ENCODE results near the gene WSB2. TPM values are rescaled to one million over a fixed set of nuclear protein-coding genes. Genes with fewer than 3 reads are reported as not detected.

The WSB2 gene
- total RNA-seq, 1 donor = 119 TPM

GRCh38 chr12:117998719-117999118, 62.3 kb downstream of the WSB2 start:
- H2AFZ ChIP-seq (ENCODE audit: low read length) = no peak overlapping the region
- no peak overlapping the region for H3K4me2 ChIP-seq (ENCODE audit: insufficient read depth, low read length)
- no peaks in the 10 kb centered on the region for H3K9me3 ChIP-seq (ENCODE audit: low read depth, low read length)
- H3K27ac ChIP-seq (ENCODE audit: low read depth, low read length) = no peak overlapping the region
- no peaks in the 10 kb centered on the region for H3K27me3 ChIP-seq (ENCODE audit: insufficient read depth, low read length)
- TF ChIP-seq, protein P1, sequence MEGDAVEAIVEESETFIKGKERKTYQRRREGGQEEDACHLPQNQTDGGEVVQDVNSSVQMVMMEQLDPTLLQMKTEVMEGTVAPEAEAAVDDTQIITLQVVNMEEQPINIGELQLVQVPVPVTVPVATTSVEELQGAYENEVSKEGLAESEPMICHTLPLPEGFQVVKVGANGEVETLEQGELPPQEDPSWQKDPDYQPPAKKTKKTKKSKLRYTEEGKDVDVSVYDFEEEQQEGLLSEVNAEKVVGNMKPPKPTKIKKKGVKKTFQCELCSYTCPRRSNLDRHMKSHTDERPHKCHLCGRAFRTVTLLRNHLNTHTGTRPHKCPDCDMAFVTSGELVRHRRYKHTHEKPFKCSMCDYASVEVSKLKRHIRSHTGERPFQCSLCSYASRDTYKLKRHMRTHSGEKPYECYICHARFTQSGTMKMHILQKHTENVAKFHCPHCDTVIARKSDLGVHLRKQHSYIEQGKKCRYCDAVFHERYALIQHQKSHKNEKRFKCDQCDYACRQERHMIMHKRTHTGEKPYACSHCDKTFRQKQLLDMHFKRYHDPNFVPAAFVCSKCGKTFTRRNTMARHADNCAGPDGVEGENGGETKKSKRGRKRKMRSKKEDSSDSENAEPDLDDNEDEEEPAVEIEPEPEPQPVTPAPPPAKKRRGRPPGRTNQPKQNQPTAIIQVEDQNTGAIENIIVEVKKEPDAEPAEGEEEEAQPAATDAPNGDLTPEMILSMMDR (IDR thresholded peaks at IDR 0.05; ENCODE audit: extremely low read depth, low read depth, low read length) = no peak
- no peaks in the 10 kb centered on the region for H4K20me1 ChIP-seq (ENCODE audit: insufficient read depth, low read length)
- DNase-seq (ENCODE audit: insufficient read length, low spot score, missing footprints) = no peak
- H3K79me2 ChIP-seq (ENCODE audit: insufficient read depth, low read length) = no peaks in the 10 kb centered on the region
- no peaks in the 10 kb centered on the region for H3K4me1 ChIP-seq (ENCODE audit: insufficient read depth, low read length)
- no peak overlapping the region for H3K4me3 ChIP-seq (ENCODE audit: insufficient read depth, low read length)
- no peaks in the 10 kb centered on the region for H3K36me3 ChIP-seq (ENCODE audit: insufficient read depth, low read length)

GRCh38 chr12:117994551-117995438, 66.2 kb downstream of the WSB2 start:
- TF ChIP-seq, protein P1 (IDR thresholded peaks at IDR 0.05; ENCODE audit: extremely low read depth, low read depth, low read length) = no peak
- Histone ChIP-seq H3K36me3 (ENCODE audit: insufficient read depth, low read length) (no peaks in the 10 kb centered on the region), H3K4me2 (ENCODE audit: insufficient read depth, low read length) (no peak overlapping the region), H4K20me1 (ENCODE audit: insufficient read depth, low read length) (no peaks in the 10 kb centered on the region), H2AFZ (ENCODE audit: low read length) (no peak overlapping the region), H3K4me1 (ENCODE audit: insufficient read depth, low read length) (no peaks in the 10 kb centered on the region), H3K4me3 (ENCODE audit: insufficient read depth, low read length) (no peak overlapping the region), H3K79me2 (ENCODE audit: insufficient read depth, low read length) (no peaks in the 10 kb centered on the region), H3K27ac (ENCODE audit: low read depth, low read length) (no peak overlapping the region), H3K27me3 (ENCODE audit: insufficient read depth, low read length) (no peaks in the 10 kb centered on the region), H3K9me3 (ENCODE audit: low read depth, low read length) (no peaks in the 10 kb centered on the region)
- no peak for DNase-seq (ENCODE audit: insufficient read length, low spot score, missing footprints)

DNA sequence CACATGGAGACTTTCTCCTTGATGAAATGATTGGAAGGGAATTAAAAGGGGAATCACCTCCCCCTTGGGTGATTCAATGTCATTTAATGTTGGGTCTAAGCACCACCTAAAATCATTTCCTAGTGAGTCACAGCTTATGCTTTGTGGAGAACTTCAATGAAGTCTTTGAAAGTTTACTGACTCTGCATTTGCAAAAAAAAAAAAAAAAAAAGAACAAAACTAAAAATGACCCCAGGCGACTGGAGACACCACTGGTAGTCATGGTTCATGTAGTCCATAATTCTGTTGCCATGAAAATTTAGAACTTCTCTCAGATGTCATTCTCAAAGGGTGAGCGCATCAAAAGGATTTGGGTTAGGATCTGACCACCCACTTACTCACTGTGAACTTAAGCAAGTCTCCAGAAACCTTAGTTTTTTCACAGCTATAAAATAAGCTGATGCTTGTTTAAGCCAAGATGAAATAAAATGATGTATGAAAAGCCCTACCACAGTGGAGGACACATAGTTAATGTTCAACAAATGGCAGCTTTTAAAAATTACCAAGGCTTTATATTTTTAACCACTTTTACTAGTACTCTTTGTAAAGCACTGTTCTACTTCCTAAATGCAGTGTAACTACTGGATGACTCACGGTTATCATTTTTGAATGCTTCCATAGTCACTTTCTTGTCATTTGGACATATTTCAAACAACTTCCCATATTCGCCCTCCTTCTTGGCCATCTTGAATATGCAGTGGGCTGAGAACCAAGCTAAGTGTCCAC, 74.1 kb downstream of the WSB2 start:
- no peaks in the 10 kb centered on the region for H3K79me2 ChIP-seq (ENCODE audit: insufficient read depth, low read length)
- H4K20me1 ChIP-seq (ENCODE audit: insufficient read depth, low read length) = no peaks in the 10 kb centered on the region
- peak overlapping the region; percentile 81 for H3K4me2 ChIP-seq (ENCODE audit: insufficient read depth, low read length)
- H3K27ac ChIP-seq (ENCODE audit: low read depth, low read length) = peak overlapping the region; percentile 95
- TF ChIP-seq, protein P1 (IDR thresholded peaks at IDR 0.05; ENCODE audit: extremely low read depth, low read depth, low read length) = no peak
- H2AFZ ChIP-seq (ENCODE audit: low read length) = peak overlapping the region; percentile 28
- H3K4me3 ChIP-seq (ENCODE audit: insufficient read depth, low read length) = peak overlapping the region; percentile 48
- H3K4me1 ChIP-seq (ENCODE audit: insufficient read depth, low read length) = peaks cover 29% of the 10 kb centered on the region
- no peaks in the 10 kb centered on the region for H3K9me3 ChIP-seq (ENCODE audit: low read depth, low read length)
- no peaks in the 10 kb centered on the region for H3K36me3 ChIP-seq (ENCODE audit: insufficient read depth, low read length)
- H3K27me3 ChIP-seq (ENCODE audit: insufficient read depth, low read length) = no peaks in the 10 kb centered on the region
- DNase-seq (ENCODE audit: insufficient read length, low spot score, missing footprints) = peak; percentile 89

DNA sequence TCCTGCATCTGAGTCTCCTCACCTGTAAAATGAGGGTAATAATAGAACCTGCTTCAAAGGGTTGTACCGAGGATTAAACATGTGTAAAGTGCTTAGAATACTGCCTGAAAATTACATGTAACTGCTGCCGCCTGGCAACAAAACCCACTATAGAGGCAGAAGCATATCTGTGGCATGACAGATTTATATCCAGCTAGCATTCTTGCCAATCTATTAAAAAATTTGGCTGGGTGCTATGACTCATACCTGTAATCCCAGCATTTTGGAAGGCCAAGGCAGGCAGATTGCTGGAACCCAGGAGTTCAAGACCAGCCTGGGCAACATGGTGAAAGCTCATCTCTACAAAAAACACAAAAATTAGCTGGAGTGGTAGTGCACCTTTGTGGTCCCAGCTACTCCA, 75.8 kb downstream of the WSB2 start:
- Histone ChIP-seq H2AFZ (ENCODE audit: low read length) (no peak overlapping the region), H3K4me3 (ENCODE audit: insufficient read depth, low read length) (no peak overlapping the region), H3K27ac (ENCODE audit: low read depth, low read length) (no peak overlapping the region), H3K36me3 (ENCODE audit: insufficient read depth, low read length) (no peaks in the 10 kb centered on the region), H3K4me2 (ENCODE audit: insufficient read depth, low read length) (no peak overlapping the region), H3K4me1 (ENCODE audit: insufficient read depth, low read length) (peaks cover 29% of the 10 kb centered on the region), H3K79me2 (ENCODE audit: insufficient read depth, low read length) (no peaks in the 10 kb centered on the region), H3K27me3 (ENCODE audit: insufficient read depth, low read length) (no peaks in the 10 kb centered on the region), H4K20me1 (ENCODE audit: insufficient read depth, low read length) (no peaks in the 10 kb centered on the region), H3K9me3 (ENCODE audit: low read depth, low read length) (no peaks in the 10 kb centered on the region)
- DNase-seq (ENCODE audit: insufficient read length, low spot score, missing footprints) = peak; percentile 60
- TF ChIP-seq, protein P1 (IDR thresholded peaks at IDR 0.05; ENCODE audit: extremely low read depth, low read depth, low read length) = no peak
